ENCODE data around the gene TENM4. TPM values are rescaled to one million over a fixed set of nuclear protein-coding genes. Genes with fewer than 3 reads are reported as not detected.

TENM4 gene
- total and polyA plus RNA-seq, 2 of the 13 experiments (the other 11 are each of a cell fraction or from before 2014, with no cell fraction given) = not detected

GRCh38 chr11:79266396-79266795 lies 174.4 kb downstream of the TENM4 start:
- no peak for TF ChIP-seq ZNF775 (CRISPR knock-in tag; IDR thresholded peaks at IDR 0.05; ENCODE audit: borderline replicate concordance)
- TF ChIP-seq MAFF (IDR thresholded peaks at IDR 0.05; ENCODE audit: low read depth, low read length) = no peak
- no peak for TF ChIP-seq KAT2B (IDR thresholded peaks at IDR 0.05; ENCODE audit: borderline replicate concordance, low read depth, low read length)
- no peak for TF ChIP-seq CCAR2 (optimal IDR thresholded peaks at IDR 0.05; ENCODE audit: low read depth, low read length)
- no peak for TF ChIP-seq TP53 (CRISPR knock-in tag; conservative IDR thresholded peaks at IDR 0.05)
- no peak for TF ChIP-seq ZNF558 (CRISPR knock-in tag; IDR thresholded peaks at IDR 0.05; ENCODE audit: borderline replicate concordance)
- no peak for TF ChIP-seq SMARCC2 (IDR thresholded peaks at IDR 0.05)
- no peak for TF ChIP-seq ZNF615 (CRISPR knock-in tag; IDR thresholded peaks at IDR 0.05; ENCODE audit: borderline replicate concordance)
- TF ChIP-seq KLF16 (CRISPR knock-in tag; IDR thresholded peaks at IDR 0.05) = no peak
- no peak for TF ChIP-seq SP5 (CRISPR knock-in tag; IDR thresholded peaks at IDR 0.05; ENCODE audit: borderline replicate concordance, low read depth)
- no peak for TF ChIP-seq ZNF446 (CRISPR knock-in tag; IDR thresholded peaks at IDR 0.05)
- no peak for TF ChIP-seq RXRB (CRISPR knock-in tag; IDR thresholded peaks at IDR 0.05; ENCODE audit: borderline replicate concordance)
- no peak for TF ChIP-seq ZBTB37 (CRISPR knock-in tag; IDR thresholded peaks at IDR 0.05)
- no peak for TF ChIP-seq ZNF749 (CRISPR knock-in tag; IDR thresholded peaks at IDR 0.05; ENCODE audit: borderline replicate concordance)
- intact Hi-C loops (cut with micrococcal nuclease; ENCODE audit: unreplicated experiment) = no loop called here
- no peak for DNase-seq (ENCODE audit: low spot score)

More at GRCh38 chr11:79266396-79266795, 174.4 kb downstream of the TENM4 start:
- CTCF ChIA-PET (ENCODE audit: low intra/inter-chr PET ratio, low total read pairs) = no interaction called here
- no peak for ATAC-seq
- Histone ChIP-seq H3K9ac (ENCODE audit: insufficient read depth, low read depth, low read length) (no peak overlapping the region), H3K4me1 (ENCODE audit: insufficient read depth, low read length) (no peaks in the 10 kb centered on the region), H3K79me2 (ENCODE audit: insufficient read depth, low read length) (no peaks in the 10 kb centered on the region), H3K4me2 (ENCODE audit: low read depth, low read length) (no peak overlapping the region), H2AFZ (ENCODE audit: low read length) (no peak overlapping the region), H3K27me3 (ENCODE audit: control insufficient read depth in 1 of 2, insufficient read depth in 2 of 2, low read length in 2 of 2) (peaks cover 0 to 11% of the 10 kb centered on the region in 2 experiments; a peak in 2 of 5 replicates), H3K36me3 (replicated peaks in 1 of 2; ENCODE audit: control insufficient read depth in 1 of 2, insufficient read depth in 2 of 2, low read length in 2 of 2) (no peaks in the 10 kb centered on the region), H3K27ac (ENCODE audit: extremely low read length, insufficient read depth, low read length) (no peak overlapping the region), H3K4me3 (replicated peaks in 1 of 3; ENCODE audit: insufficient read depth in 1 of 3, low read depth in 2 of 3, low read length in 3 of 3) (no peak overlapping the region), H4K20me1 (ENCODE audit: insufficient read depth, low read length) (no peaks in the 10 kb centered on the region), H3K9me3 (ENCODE audit: low read length) (no peaks in the 10 kb centered on the region)
- no peak for FAIRE-seq
- in situ Hi-C loops (cut with HindIII; ENCODE audit: extremely low pct_ligation_motif_present, low pct_unique_long_range_greater_than_20kb) = no loop called here
- no TSS peak for BruUV-seq (replicated peaks)
- WGBS (ENCODE audit: low lambda C conversion rate) = 41% methylated on average over 1 of the region's 1 CpG
- POLR2A ChIA-PET = no interaction called here

Measured in HepG2 (cell line).